Lower lobe of right lung (tissue), 2 donors: ENCODE results near the gene VPS8. TPM values are rescaled to one million over a fixed set of nuclear protein-coding genes. Genes with fewer than 3 reads are reported as not detected.

Experiments used
- ATAC-seq, 2 donors: fragments of 200-7000 bp; cut with Tn5 transposase; one replicate each; pipeline ENCODE4 v1.9.1; 2020 to 2022; ENCODE audit warnings: mild to moderate bottlenecking in 2 of 2, moderate library complexity in 2 of 2
- DNase-seq: peaks from one replicate; pipeline ENCODE4 v3.0.0-alpha.2; 2020
- H3K27ac ChIP-seq: fragments of 200-600 bp; one replicate; pipeline ENCODE4 v1.8.0; 2022
- H3K27me3 ChIP-seq: fragments of 200-600 bp; one replicate; pipeline ENCODE4 v1.8.0; 2022; ENCODE audit warnings: low read depth
- H3K36me3 ChIP-seq: fragments of 200-600 bp; one replicate; pipeline ENCODE4 v1.8.0; 2022; ENCODE audit warnings: mild to moderate bottlenecking
- H3K4me1 ChIP-seq: fragments of 200-600 bp; one replicate; pipeline ENCODE4 v1.8.0; 2022
- H3K4me3 ChIP-seq: fragments of 200-600 bp; one replicate; pipeline ENCODE4 v1.8.0; 2022; ENCODE audit warnings: mild to moderate bottlenecking
- H3K9me3 ChIP-seq: fragments of 200-600 bp; one replicate; pipeline ENCODE4 v1.8.0; 2022
- CTCF ChIP-seq: fragments of 200-600 bp; IDR thresholded peaks from one replicate; pipeline ENCODE4 v1.8.0; 2022; ENCODE audit warnings: antibody characterized with exemption, mild to moderate bottlenecking
- intact Hi-C: fragments of 100-400 bp; cut with DNase I; formaldehyde crosslinking; loops from one replicate; pipeline ENCODE4 v1.11.0; 2022
- total RNA-seq: library from RNA; stranded (reverse); fragmentation: NEBNext Ultra II Directional; extraction: Animal tissue kit (Norgen Biotek cat#: 25700); gene quantifications from one replicate; pipeline ENCODE4 v1.2.1, GENCODE V29; 2021
- donor health status: DM: no; HTN: yes; CAD: no; lungs with severe emphysema.

Gene VPS8
- total RNA-seq, 1 donor from 2014 or later = 84.7 TPM

- H3K4me3 ChIP-seq = no peak overlapping the region
- H3K27me3 ChIP-seq = no peaks in the 10 kb centered on the region
- DNase-seq (no peak), ATAC-seq (no peak)
- no peaks in the 10 kb centered on the region for H3K9me3 ChIP-seq
- intact Hi-C loops = no loop called here
- H3K36me3 ChIP-seq = peaks cover 4% of the 10 kb centered on the region
- TF ChIP-seq CTCF = no peak
- no peaks in the 10 kb centered on the region for H3K4me1 ChIP-seq
- no peak overlapping the region for H3K27ac ChIP-seq
Measured at GRCh38 chr3:185029086-185029485, 217.1 kb downstream of the VPS8 start.

GRCh38 chr3:185030399-185030798, 218.4 kb downstream of the VPS8 start:
- H3K27ac ChIP-seq = no peak overlapping the region
- H3K9me3 ChIP-seq = no peaks in the 10 kb centered on the region
- no peaks in the 10 kb centered on the region for H3K27me3 ChIP-seq
- intact Hi-C loops = no loop called here
- no peaks in the 10 kb centered on the region for H3K4me1 ChIP-seq
- DNase-seq = no peak
- ATAC-seq = no peak
- no peak overlapping the region for H3K4me3 ChIP-seq
- TF ChIP-seq CTCF = no peak
- peaks cover 4% of the 10 kb centered on the region for H3K36me3 ChIP-seq

GRCh38 chr3:185030951-185031350, 219.0 kb downstream of the VPS8 start:
- Histone ChIP-seq H3K36me3 (peaks cover 4% of the 10 kb centered on the region), H3K4me1 (no peaks in the 10 kb centered on the region), H3K4me3 (no peak overlapping the region), H3K27ac (no peak overlapping the region), H3K27me3 (no peaks in the 10 kb centered on the region), H3K9me3 (no peaks in the 10 kb centered on the region)
- no peak for TF ChIP-seq CTCF
- intact Hi-C loops = no loop called here
- ATAC-seq (no peak), DNase-seq (no peak)

GRCh38 chr3:185037801-185038200, 225.8 kb downstream of the VPS8 start:
- DNase-seq = no peak
- no peak overlapping the region for H3K27ac ChIP-seq
- intact Hi-C loops = no loop called here
- no peaks in the 10 kb centered on the region for H3K4me1 ChIP-seq
- peaks cover 6% of the 10 kb centered on the region for H3K9me3 ChIP-seq
- ATAC-seq = no peak
- no peaks in the 10 kb centered on the region for H3K27me3 ChIP-seq
- H3K36me3 ChIP-seq = no peaks in the 10 kb centered on the region
- TF ChIP-seq CTCF = no peak
- H3K4me3 ChIP-seq = no peak overlapping the region

GRCh38 chr3:185040425-185040824, 228.5 kb downstream of the VPS8 start:
- DNase-seq (no peak), ATAC-seq (no peak)
- H3K27me3 ChIP-seq = no peaks in the 10 kb centered on the region
- peaks cover 5% of the 10 kb centered on the region for H3K4me1 ChIP-seq
- H3K4me3 ChIP-seq = no peak overlapping the region
- H3K36me3 ChIP-seq = no peaks in the 10 kb centered on the region
- TF ChIP-seq CTCF = no peak
- H3K27ac ChIP-seq = no peak overlapping the region
- intact Hi-C loops = no loop called here
- H3K9me3 ChIP-seq = peaks cover 6% of the 10 kb centered on the region

GRCh38 chr3:185041540-185041939, 229.6 kb downstream of the VPS8 start:
- DNase-seq (no peak), ATAC-seq (no peak)
- Histone ChIP-seq H3K9me3 (peaks cover 6% of the 10 kb centered on the region), H3K36me3 (no peaks in the 10 kb centered on the region), H3K27me3 (no peaks in the 10 kb centered on the region), H3K4me1 (peaks cover 14% of the 10 kb centered on the region), H3K4me3 (no peak overlapping the region), H3K27ac (no peak overlapping the region)
- intact Hi-C loops = no loop called here
- no peak for TF ChIP-seq CTCF
